ENCODE measurements around the gene CNPPD1. TPM values are rescaled to one million over a fixed set of nuclear protein-coding genes. Genes with fewer than 3 reads are reported as not detected.

The CNPPD1 gene
- total RNA-seq, 1 donor from 2014 or later = 44.2 TPM

GRCh38 chr2:219131744-219132143 is 45.0 kb downstream of the CNPPD1 start:
- Histone ChIP-seq H3K36me3 (ENCODE audit: control insufficient read depth, insufficient read depth, low read length) (no peaks in the 10 kb centered on the region), H3K4me3 (ENCODE audit: low read depth, low read length) (no peak overlapping the region), H3K27me3 (ENCODE audit: control insufficient read depth, insufficient read depth, low read length) (no peaks in the 10 kb centered on the region)
- DNase-seq (ENCODE audit: low read depth) = no peak
- no peak for FAIRE-seq
- TF ChIP-seq CTCF (IDR thresholded peaks at IDR 0.05; ENCODE audit: insufficient read depth, low read length, severe bottlenecking) = no peak

- H3K4me3 ChIP-seq (ENCODE audit: low read depth, low read length) = no peak overlapping the region
- H3K36me3 ChIP-seq (ENCODE audit: control insufficient read depth, insufficient read depth, low read length) = no peaks in the 10 kb centered on the region
- no peaks in the 10 kb centered on the region for H3K27me3 ChIP-seq (ENCODE audit: control insufficient read depth, insufficient read depth, low read length)
- no peak for TF ChIP-seq CTCF (IDR thresholded peaks at IDR 0.05; ENCODE audit: insufficient read depth, low read length, severe bottlenecking)
- FAIRE-seq (no peak), DNase-seq (ENCODE audit: low read depth) (no peak)
These were observed 45.4 kb downstream of the CNPPD1 start for GRCh38 chr2:219131327-219131726.

- H3K36me3 ChIP-seq (ENCODE audit: control insufficient read depth, insufficient read depth, low read length) = no peaks in the 10 kb centered on the region
- DNase-seq (ENCODE audit: low read depth) (no peak), FAIRE-seq (no peak)
- H3K4me3 ChIP-seq (ENCODE audit: low read depth, low read length) = no peak overlapping the region
- TF ChIP-seq CTCF (IDR thresholded peaks at IDR 0.05; ENCODE audit: insufficient read depth, low read length, severe bottlenecking) = no peak
- H3K27me3 ChIP-seq (ENCODE audit: control insufficient read depth, insufficient read depth, low read length) = no peaks in the 10 kb centered on the region
These were observed 47.1 kb downstream of the CNPPD1 start for GRCh38 chr2:219129589-219129988.

- H3K36me3 ChIP-seq (ENCODE audit: control insufficient read depth, insufficient read depth, low read length) = no peaks in the 10 kb centered on the region
- H3K4me3 ChIP-seq (ENCODE audit: low read depth, low read length) = no peak overlapping the region
- TF ChIP-seq CTCF (IDR thresholded peaks at IDR 0.05; ENCODE audit: insufficient read depth, low read length, severe bottlenecking) = no peak
- no peaks in the 10 kb centered on the region for H3K27me3 ChIP-seq (ENCODE audit: control insufficient read depth, insufficient read depth, low read length)
- FAIRE-seq = no peak
- no peak for DNase-seq (ENCODE audit: low read depth)
These were observed 48.3 kb downstream of the CNPPD1 start for GRCh38 chr2:219128396-219128795.

GRCh38 chr2:219127037-219127635 is 49.6 kb downstream of the CNPPD1 start:
- DNase-seq (ENCODE audit: low read depth) (no peak), FAIRE-seq (no peak)
- no peaks in the 10 kb centered on the region for H3K36me3 ChIP-seq (ENCODE audit: control insufficient read depth, insufficient read depth, low read length)
- TF ChIP-seq CTCF (IDR thresholded peaks at IDR 0.05; ENCODE audit: insufficient read depth, low read length, severe bottlenecking) = no peak
- H3K4me3 ChIP-seq (ENCODE audit: low read depth, low read length) = no peak overlapping the region
- no peaks in the 10 kb centered on the region for H3K27me3 ChIP-seq (ENCODE audit: control insufficient read depth, insufficient read depth, low read length)

- TF ChIP-seq CTCF (IDR thresholded peaks at IDR 0.05; ENCODE audit: insufficient read depth, low read length, severe bottlenecking) = no peak
- DNase-seq (ENCODE audit: low read depth) (peak; percentile 30), FAIRE-seq (no peak)
- H3K4me3 ChIP-seq (ENCODE audit: low read depth, low read length) = no peak overlapping the region
- H3K36me3 ChIP-seq (ENCODE audit: control insufficient read depth, insufficient read depth, low read length) = no peaks in the 10 kb centered on the region
- H3K27me3 ChIP-seq (ENCODE audit: control insufficient read depth, insufficient read depth, low read length) = no peaks in the 10 kb centered on the region
These were observed 50.2 kb downstream of the CNPPD1 start for GRCh38 chr2:219126555-219126954.

Measured in bronchial epithelial cell (primary cell).